Measurements from ENCODE around the gene NOXO1. TPM values are rescaled to one million over a fixed set of nuclear protein-coding genes. Genes with fewer than 3 reads are reported as not detected.

NOXO1 gene
- polyA plus RNA-seq, 1 of the 3 experiments (the other 2 are of a cell fraction), result 0.21 TPM

- Histone ChIP-seq H3K27me3 (ENCODE audit: insufficient read depth) (no peaks in the 10 kb centered on the region), H3K36me3 (replicated peaks in 1 of 2; ENCODE audit: control insufficient read depth in 1 of 2, insufficient read depth in 2 of 2, low read length in 1 of 2) (no peaks in the 10 kb centered on the region), H2AFZ (ENCODE audit: low read depth) (no peak overlapping the region), H3K4me3 (ENCODE audit: low read depth in 2 of 2, low read length in 1 of 2) (no peak overlapping the region), H3K79me2 (ENCODE audit: insufficient read depth) (no peaks in the 10 kb centered on the region), H4K20me1 (ENCODE audit: insufficient read depth) (no peaks in the 10 kb centered on the region), H3K9me2 (no peaks in the 10 kb centered on the region), H3K9ac (no peak overlapping the region), H3K4me2 (no peak overlapping the region), H3F3A (replicated peaks; ENCODE audit: insufficient read depth) (no peaks in the 10 kb centered on the region), H3K27ac (ENCODE audit: low read depth in 2 of 2, low read length in 1 of 2) (no peak overlapping the region), H3K4me1 (ENCODE audit: control insufficient read depth in 1 of 2, insufficient read depth in 2 of 2, low read depth in 1 of 2, low read length in 1 of 2) (peaks cover 0 to 9% of the 10 kb centered on the region in 2 experiments; a peak in 1 of 4 replicates), H3K9me3 (no peaks in the 10 kb centered on the region)
- CTCF ChIA-PET, result interaction anchor here (1.1 to 2.1 kb wide), 3 partner anchors 8 to 21 kb away, joined by 3 to 13 read pairs (median 5); no protein-coding TSS in a partner anchor
- POLR2A ChIA-PET, result no interaction called here
- 83% methylated on average over 5 of the region's 19 CpGs for WGBS (ENCODE audit: low lambda C conversion rate)
- no peak for DNase-seq
- TF ChIP-seq CTCF (IDR thresholded peaks at IDR 0.05) (no peak), SIN3A (IDR thresholded peaks at IDR 0.05; ENCODE audit: borderline replicate concordance, low read depth, low read length) (no peak), RXRA (IDR thresholded peaks at IDR 0.05; ENCODE audit: borderline replicate concordance, low read depth) (no peak), MXI1 (IDR thresholded peaks at IDR 0.05; ENCODE audit: low read depth, low read length) (no peak), YY1 (IDR thresholded peaks at IDR 0.05; ENCODE audit: low read depth) (no peak), RAD21 (IDR thresholded peaks at IDR 0.05; ENCODE audit: low read length) (no peak), USF2 (IDR thresholded peaks at IDR 0.05; ENCODE audit: borderline replicate concordance, low read depth, low read length) (no peak), NFIC (IDR thresholded peaks at IDR 0.05; ENCODE audit: borderline replicate concordance) (no peak), TEAD4 (IDR thresholded peaks at IDR 0.05; ENCODE audit: borderline replicate concordance, insufficient read depth) (no peak), TCF12 (IDR thresholded peaks at IDR 0.05) (no peak), RCOR1 (IDR thresholded peaks at IDR 0.05; ENCODE audit: low read length) (no peak), GABPA (IDR thresholded peaks at IDR 0.05; ENCODE audit: low read depth) (no peak)
These were observed 30.7 kb downstream of the NOXO1 start for GRCh38 chr16:1950559-1950958.

GRCh38 chr16:1950047-1950446, 31.2 kb downstream of the NOXO1 start:
- no peaks in the 10 kb centered on the region for H3F3A ChIP-seq (replicated peaks; ENCODE audit: insufficient read depth)
- H3K36me3 ChIP-seq (replicated peaks in 1 of 2; ENCODE audit: control insufficient read depth in 1 of 2, insufficient read depth in 2 of 2, low read length in 1 of 2), result no peaks in the 10 kb centered on the region
- no peaks in the 10 kb centered on the region for H3K79me2 ChIP-seq (ENCODE audit: insufficient read depth)
- DNase-seq, result no peak
- TF ChIP-seq RFX5 (IDR thresholded peaks at IDR 0.05; ENCODE audit: low read length), result no peak
- no peak for TF ChIP-seq ELF1 (IDR thresholded peaks at IDR 0.05)
- no peak for TF ChIP-seq FOSL2 (IDR thresholded peaks at IDR 0.05; ENCODE audit: borderline replicate concordance, low read depth)
- TF ChIP-seq PBX3 (IDR thresholded peaks at IDR 0.05), result no peak
- no peak for TF ChIP-seq MAX (IDR thresholded peaks at IDR 0.05; ENCODE audit: low read depth)
- no peak for TF ChIP-seq CHD2 (IDR thresholded peaks at IDR 0.05; ENCODE audit: low read length, partially characterized antibody)
- no peak for TF ChIP-seq GABPA (IDR thresholded peaks at IDR 0.05; ENCODE audit: low read depth)
- no peak for TF ChIP-seq RXRA (IDR thresholded peaks at IDR 0.05; ENCODE audit: borderline replicate concordance, low read depth)
- TF ChIP-seq RAD21 (IDR thresholded peaks at IDR 0.05; ENCODE audit: low read length), result no peak
- TF ChIP-seq EZH2phosphoT487 (IDR thresholded peaks at IDR 0.05; ENCODE audit: borderline replicate concordance, low read depth), result no peak
- TF ChIP-seq USF2 (IDR thresholded peaks at IDR 0.05; ENCODE audit: borderline replicate concordance, low read depth, low read length), result no peak
- H4K20me1 ChIP-seq (ENCODE audit: insufficient read depth), result no peaks in the 10 kb centered on the region
- no peak overlapping the region for H3K27ac ChIP-seq (ENCODE audit: low read depth in 2 of 2, low read length in 1 of 2)
- 54% methylated on average over 7 of the region's 7 CpGs for WGBS (ENCODE audit: low lambda C conversion rate)
- H3K4me1 ChIP-seq (ENCODE audit: control insufficient read depth in 1 of 2, insufficient read depth in 2 of 2, low read depth in 1 of 2, low read length in 1 of 2), result peaks cover 0 to 9% of the 10 kb centered on the region in 2 experiments; a peak in 1 of 4 replicates
- ChIA-PET CTCF (interaction anchor here (1.1 to 2.1 kb wide), 3 partner anchors 9 to 21 kb away, joined by 3 to 13 read pairs (median 5); no protein-coding TSS in a partner anchor), POLR2A (no interaction called here)
- no peak overlapping the region for H2AFZ ChIP-seq (ENCODE audit: low read depth)
- no peak overlapping the region for H3K4me2 ChIP-seq
- no peak overlapping the region for H3K9ac ChIP-seq
- H3K4me3 ChIP-seq (ENCODE audit: low read depth in 2 of 2, low read length in 1 of 2), result no peak overlapping the region
- H3K9me3 ChIP-seq, result no peaks in the 10 kb centered on the region
- no peaks in the 10 kb centered on the region for H3K27me3 ChIP-seq (ENCODE audit: insufficient read depth)
- no peaks in the 10 kb centered on the region for H3K9me2 ChIP-seq
